ENCODE data around the gene PCED1B. TPM values are rescaled to one million over a fixed set of nuclear protein-coding genes. Genes with fewer than 3 reads are reported as not detected.

Gene PCED1B
- total RNA-seq, 1 experiment from 2014 or later, result 3.3 TPM

GRCh38 chr12:47165934-47166333 is 86.5 kb downstream of the PCED1B start:
- no peak for DNase-seq
- no peak overlapping the region for H2BK20ac ChIP-seq (ENCODE audit: low read depth, low read length, poor library complexity, severe bottlenecking)
- H3K9me3 ChIP-seq (ENCODE audit: control insufficient read depth, low read depth, low read length), result no peaks in the 10 kb centered on the region
- peaks cover 0 to 7% of the 10 kb centered on the region in 2 experiments; a peak in 1 of 4 replicates for H3K4me1 Mint-ChIP-seq
- no peaks in the 10 kb centered on the region for H3K27me3 Mint-ChIP-seq (ENCODE audit: low read depth)
- no CpG with 5 or more reads among the region's 5 CpGs for WGBS (ENCODE audit: extremely low coverage, insufficient read length, low lambda C conversion rate)
- peaks cover 10 to 12% of the 10 kb centered on the region in 2 experiments for H3K9me3 Mint-ChIP-seq
- no peak overlapping the region for H3K27ac Mint-ChIP-seq
- H2BK120ac ChIP-seq (ENCODE audit: low read depth, low read length, poor library complexity, severe bottlenecking), result no peak overlapping the region
- no peak overlapping the region for H3K23ac ChIP-seq (ENCODE audit: insufficient read length, low read depth, low read length)
- no peak overlapping the region for H3T11ph ChIP-seq (ENCODE audit: low read length)
- no peak overlapping the region for H4K91ac ChIP-seq (ENCODE audit: insufficient read length, low read depth, low read length)
- H2AFZ ChIP-seq (ENCODE audit: low read length), result no peak overlapping the region
- no peak overlapping the region for H3K56ac ChIP-seq (ENCODE audit: insufficient read length, low read depth, low read length)
- no peaks in the 10 kb centered on the region for H4K20me1 ChIP-seq (ENCODE audit: control insufficient read depth, insufficient read depth, insufficient read length)
- H3K4me2 ChIP-seq (ENCODE audit: insufficient read depth, insufficient read length, low read length), result no peak overlapping the region
- peaks cover 4 to 8% (median 6%) of the 10 kb centered on the region in 3 experiments for H3K36me3 Mint-ChIP-seq (ENCODE audit: insufficient read depth in 1 of 3, low read depth in 3 of 3)
- no peak overlapping the region for H3K9ac ChIP-seq (ENCODE audit: extremely low read depth, insufficient read length, low read length)
- no peak overlapping the region for H3K27ac ChIP-seq (ENCODE audit: insufficient read length, low read depth, low read length)
- no peak overlapping the region for H2BK12ac ChIP-seq (ENCODE audit: insufficient read length, low read depth, low read length)
- peaks cover 2% of the 10 kb centered on the region; the same call in 1 of the 2 replicates for H3K4me1 ChIP-seq (ENCODE audit: insufficient read depth, low read length)
- H3K27me3 ChIP-seq (ENCODE audit: insufficient read depth, low read length), result no peaks in the 10 kb centered on the region
- H3K4ac ChIP-seq (ENCODE audit: low read depth, low read length), result no peak overlapping the region
- H4K8ac ChIP-seq (replicated peaks; ENCODE audit: insufficient read length, low read depth, low read length), result no peak overlapping the region
- H3K4me3 Mint-ChIP-seq, result no peak overlapping the region
- no peak overlapping the region for H3K14ac ChIP-seq (ENCODE audit: insufficient read depth, low read length)
- no peak overlapping the region for H2BK15ac ChIP-seq (ENCODE audit: low read depth, low read length)
- H3K79me2 ChIP-seq (ENCODE audit: insufficient read depth, low read length), result no peaks in the 10 kb centered on the region
- H4K5ac ChIP-seq (ENCODE audit: insufficient read length, low read depth, low read length), result no peak overlapping the region
- H2BK5ac ChIP-seq (ENCODE audit: insufficient read length, low read length), result no peak overlapping the region
- H3K23me2 ChIP-seq (ENCODE audit: insufficient read length, low read depth, low read length, poor library complexity, severe bottlenecking), result no peaks in the 10 kb centered on the region
- H2AK5ac ChIP-seq (ENCODE audit: insufficient read length, low read length), result no peak overlapping the region
- no peaks in the 10 kb centered on the region for H3K79me1 ChIP-seq (ENCODE audit: insufficient read depth, low read depth, low read length, poor library complexity, severe bottlenecking)
- no peak overlapping the region for H3K18ac ChIP-seq (ENCODE audit: insufficient read length, low read depth, low read length)
- TF ChIP-seq, protein P1, sequence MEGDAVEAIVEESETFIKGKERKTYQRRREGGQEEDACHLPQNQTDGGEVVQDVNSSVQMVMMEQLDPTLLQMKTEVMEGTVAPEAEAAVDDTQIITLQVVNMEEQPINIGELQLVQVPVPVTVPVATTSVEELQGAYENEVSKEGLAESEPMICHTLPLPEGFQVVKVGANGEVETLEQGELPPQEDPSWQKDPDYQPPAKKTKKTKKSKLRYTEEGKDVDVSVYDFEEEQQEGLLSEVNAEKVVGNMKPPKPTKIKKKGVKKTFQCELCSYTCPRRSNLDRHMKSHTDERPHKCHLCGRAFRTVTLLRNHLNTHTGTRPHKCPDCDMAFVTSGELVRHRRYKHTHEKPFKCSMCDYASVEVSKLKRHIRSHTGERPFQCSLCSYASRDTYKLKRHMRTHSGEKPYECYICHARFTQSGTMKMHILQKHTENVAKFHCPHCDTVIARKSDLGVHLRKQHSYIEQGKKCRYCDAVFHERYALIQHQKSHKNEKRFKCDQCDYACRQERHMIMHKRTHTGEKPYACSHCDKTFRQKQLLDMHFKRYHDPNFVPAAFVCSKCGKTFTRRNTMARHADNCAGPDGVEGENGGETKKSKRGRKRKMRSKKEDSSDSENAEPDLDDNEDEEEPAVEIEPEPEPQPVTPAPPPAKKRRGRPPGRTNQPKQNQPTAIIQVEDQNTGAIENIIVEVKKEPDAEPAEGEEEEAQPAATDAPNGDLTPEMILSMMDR (conservative IDR thresholded peaks at IDR 0.05), result no peak
